ENCODE results near the gene NAT16. TPM values are rescaled to one million over a fixed set of nuclear protein-coding genes. Genes with fewer than 3 reads are reported as not detected.

Gene NAT16
- total RNA-seq, 2 donors from 2014 or later = 0.26 TPM; not detected in 1

- no peaks in the 10 kb centered on the region for H3K27me3 ChIP-seq
- peaks cover 15% of the 10 kb centered on the region for H3K4me1 ChIP-seq
- no peaks in the 10 kb centered on the region for H3K9me3 ChIP-seq
- WGBS, 2 donors = 62 to 85% methylated on average over 2 of the region's 2 CpGs
- H3K27ac ChIP-seq = no peak overlapping the region
- intact Hi-C loops (cut with DNase I) = no loop called here
- TF ChIP-seq, protein P1, sequence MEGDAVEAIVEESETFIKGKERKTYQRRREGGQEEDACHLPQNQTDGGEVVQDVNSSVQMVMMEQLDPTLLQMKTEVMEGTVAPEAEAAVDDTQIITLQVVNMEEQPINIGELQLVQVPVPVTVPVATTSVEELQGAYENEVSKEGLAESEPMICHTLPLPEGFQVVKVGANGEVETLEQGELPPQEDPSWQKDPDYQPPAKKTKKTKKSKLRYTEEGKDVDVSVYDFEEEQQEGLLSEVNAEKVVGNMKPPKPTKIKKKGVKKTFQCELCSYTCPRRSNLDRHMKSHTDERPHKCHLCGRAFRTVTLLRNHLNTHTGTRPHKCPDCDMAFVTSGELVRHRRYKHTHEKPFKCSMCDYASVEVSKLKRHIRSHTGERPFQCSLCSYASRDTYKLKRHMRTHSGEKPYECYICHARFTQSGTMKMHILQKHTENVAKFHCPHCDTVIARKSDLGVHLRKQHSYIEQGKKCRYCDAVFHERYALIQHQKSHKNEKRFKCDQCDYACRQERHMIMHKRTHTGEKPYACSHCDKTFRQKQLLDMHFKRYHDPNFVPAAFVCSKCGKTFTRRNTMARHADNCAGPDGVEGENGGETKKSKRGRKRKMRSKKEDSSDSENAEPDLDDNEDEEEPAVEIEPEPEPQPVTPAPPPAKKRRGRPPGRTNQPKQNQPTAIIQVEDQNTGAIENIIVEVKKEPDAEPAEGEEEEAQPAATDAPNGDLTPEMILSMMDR (IDR thresholded peaks at IDR 0.05) = no peak
- no peak for TF ChIP-seq POLR2A (IDR thresholded peaks at IDR 0.05)
- no peaks in the 10 kb centered on the region for H3K36me3 ChIP-seq (replicated peaks in 1 of 2; ENCODE audit: insufficient read depth in 1 of 2, low read depth in 2 of 2)
- H3K4me3 ChIP-seq = no peak overlapping the region
- DNase-seq = no peak
- no peak for ATAC-seq
These were observed 28.0 kb downstream of the NAT16 start for GRCh38 chr7:101151908-101152651.

GRCh38 chr7:101140746-101141382 is 39.2 kb downstream of the NAT16 start:
- peaks cover 28% of the 10 kb centered on the region for H3K4me1 ChIP-seq
- DNase-seq = no peak
- no peaks in the 10 kb centered on the region for H3K27me3 ChIP-seq
- no peak for TF ChIP-seq POLR2A (IDR thresholded peaks at IDR 0.05)
- TF ChIP-seq, protein P1 (IDR thresholded peaks at IDR 0.05) = no peak
- H3K27ac ChIP-seq = no peak overlapping the region
- H3K9me3 ChIP-seq = no peaks in the 10 kb centered on the region
- H3K4me3 ChIP-seq = no peak overlapping the region
- intact Hi-C loops (cut with DNase I) = loop anchor here (5.0 kb wide), 1 partner anchor 141 kb away; no protein-coding TSS in a partner anchor
- WGBS, 2 donors = 82 to 83% methylated on average over 4 of the region's 4 CpGs
- no peaks in the 10 kb centered on the region for H3K36me3 ChIP-seq (replicated peaks in 1 of 2; ENCODE audit: insufficient read depth in 1 of 2, low read depth in 2 of 2)
- no peak for ATAC-seq

- Histone ChIP-seq H3K27me3 (no peaks in the 10 kb centered on the region), H3K4me3 (no peak overlapping the region), H3K36me3 (replicated peaks in 1 of 2; ENCODE audit: insufficient read depth in 1 of 2, low read depth in 2 of 2) (no peaks in the 10 kb centered on the region), H3K9me3 (no peaks in the 10 kb centered on the region), H3K27ac (no peak overlapping the region), H3K4me1 (peaks cover 28% of the 10 kb centered on the region)
- no peak for TF ChIP-seq POLR2A (IDR thresholded peaks at IDR 0.05)
- TF ChIP-seq, protein P1 (IDR thresholded peaks at IDR 0.05) = no peak
- intact Hi-C loops (cut with DNase I) = loop anchor here (5.0 kb wide), 1 partner anchor 142 kb away; no protein-coding TSS in a partner anchor
- no peak for ATAC-seq
- WGBS, 2 donors = 31 to 41% methylated on average over 3 of the region's 3 CpGs
- DNase-seq = no peak
These were observed 39.8 kb downstream of the NAT16 start for GRCh38 chr7:101140339-101140699.

- TF ChIP-seq, protein P1 (IDR thresholded peaks at IDR 0.05) = peak; percentile 25 to 76 (median 61)
- TF ChIP-seq POLR2A (IDR thresholded peaks at IDR 0.05) = peak in 1 of 3 donors; percentile 14
- no peaks in the 10 kb centered on the region for H3K9me3 ChIP-seq
- WGBS, 2 donors = 6 to 7% methylated on average over 15 to 16 of the region's 16 CpGs
- ATAC-seq (peak; percentile 84), DNase-seq (peak; percentile 70 to 92 (median 82))
- H3K27ac ChIP-seq = peak overlapping the region in 2 of 4 donors; percentile 50 to 70
- no peak overlapping the region for H3K4me3 ChIP-seq
- H3K4me1 ChIP-seq = peaks cover 11% of the 10 kb centered on the region
- H3K27me3 ChIP-seq = no peaks in the 10 kb centered on the region
- H3K36me3 ChIP-seq (replicated peaks in 1 of 2; ENCODE audit: insufficient read depth in 1 of 2, low read depth in 2 of 2) = no peaks in the 10 kb centered on the region
- intact Hi-C loops (cut with DNase I) = no loop called here
These were observed 41.8 kb downstream of the NAT16 start for GRCh38 chr7:101138213-101138870.

Data from body of pancreas (tissue), 4 donors.